Parathyroid adenoma (tissue), 2 donors: ENCODE measurements around the gene CCDC117.
"Not testable (repeated sequence)": the region's sequence is repeated elsewhere in the genome, so short reads cannot be mapped to it uniquely, and the experiment has no call there.

Experiments
- H2AFZ ChIP-seq: fragments of 300-600 bp; sonication (generic); one replicate; pipeline ENCODE4 v1.7.0; 2017; ENCODE audit warnings: antibody characterized with exemption, mild to moderate bottlenecking
- H3K27ac ChIP-seq: fragments of 300-600 bp; sonication (generic); one replicate; pipeline ENCODE4 v1.7.0; 2017
- H3K27me3 ChIP-seq: fragments of 300-600 bp; sonication (generic); one replicate; pipeline ENCODE4 v1.7.0; 2017; ENCODE audit warnings: low read length; ENCODE audit not compliant: control insufficient read depth, insufficient read depth
- H3K36me3 ChIP-seq: fragments of 300-600 bp; sonication (generic); one replicate; pipeline ENCODE4 v1.7.0; 2017; ENCODE audit warnings: low read length; ENCODE audit not compliant: control insufficient read depth, insufficient read depth
- H3K4me1 ChIP-seq: fragments of 300-600 bp; sonication (generic); one replicate; pipeline ENCODE4 v1.7.0; 2017; ENCODE audit warnings: control low read depth
- H3K4me2 ChIP-seq: fragments of 300-600 bp; sonication (generic); one replicate; pipeline ENCODE4 v1.7.0; 2017; ENCODE audit warnings: low read length
- H3K4me3 ChIP-seq: fragments of 300-600 bp; sonication (generic); one replicate; pipeline ENCODE4 v1.7.0; 2017; ENCODE audit warnings: low read depth, low read length
- H3K79me2 ChIP-seq: fragments of 300-600 bp; sonication (generic); one replicate; pipeline ENCODE4 v1.7.0; 2017; ENCODE audit warnings: control low read depth
- H3K9ac ChIP-seq: fragments of 300-600 bp; sonication (generic); one replicate; pipeline ENCODE4 v1.7.0; 2017; ENCODE audit warnings: mild to moderate bottlenecking
- H3K9me3 ChIP-seq: fragments of 300-600 bp; sonication (generic); one replicate; pipeline ENCODE4 v1.7.0; 2017; ENCODE audit warnings: low read length; ENCODE audit not compliant: control insufficient read depth
- TF ChIP-seq, protein P1 (sequence below): fragments of 300-600 bp; sonication (generic); IDR thresholded peaks from one replicate; pipeline ENCODE4 v1.7.0; 2017; ENCODE audit warnings: antibody characterized with exemption, mild to moderate bottlenecking
- donor health status: primary hyperparathyroidism.

CCDC117 gene

DNA sequence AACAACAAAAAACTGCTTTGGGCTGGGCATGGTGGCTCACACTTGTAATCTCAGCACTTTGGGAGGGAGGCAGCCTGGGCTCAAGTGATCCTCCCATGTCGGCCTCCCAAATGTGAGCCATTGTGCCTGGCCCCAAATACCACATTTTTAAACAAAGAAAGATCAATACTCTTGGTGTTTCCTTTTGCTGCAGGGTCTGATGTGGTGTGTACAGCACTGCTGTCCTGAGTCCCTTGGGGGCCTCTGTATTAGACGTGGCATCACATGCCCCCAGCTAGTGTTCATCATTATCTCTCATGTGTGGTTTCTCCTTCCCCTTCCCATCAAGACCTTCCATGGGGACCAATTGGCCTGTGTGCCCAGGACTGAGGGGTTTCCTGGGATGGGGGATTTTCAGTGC, 48.4 kb downstream of the CCDC117 start:
- Histone ChIP-seq H3K9ac (no peak overlapping the region), H3K27me3 (no peaks in the 10 kb centered on the region), H3K4me2 (no peak overlapping the region), H3K9me3 (no peaks in the 10 kb centered on the region), H3K4me3 (no peak overlapping the region), H2AFZ (no peak overlapping the region), H3K4me1 (peaks cover 33% of the 10 kb centered on the region), H3K79me2 (no peaks in the 10 kb centered on the region), H3K36me3 (no peaks in the 10 kb centered on the region), H3K27ac (peak overlapping the region; percentile 98)
- TF ChIP-seq, protein P1, sequence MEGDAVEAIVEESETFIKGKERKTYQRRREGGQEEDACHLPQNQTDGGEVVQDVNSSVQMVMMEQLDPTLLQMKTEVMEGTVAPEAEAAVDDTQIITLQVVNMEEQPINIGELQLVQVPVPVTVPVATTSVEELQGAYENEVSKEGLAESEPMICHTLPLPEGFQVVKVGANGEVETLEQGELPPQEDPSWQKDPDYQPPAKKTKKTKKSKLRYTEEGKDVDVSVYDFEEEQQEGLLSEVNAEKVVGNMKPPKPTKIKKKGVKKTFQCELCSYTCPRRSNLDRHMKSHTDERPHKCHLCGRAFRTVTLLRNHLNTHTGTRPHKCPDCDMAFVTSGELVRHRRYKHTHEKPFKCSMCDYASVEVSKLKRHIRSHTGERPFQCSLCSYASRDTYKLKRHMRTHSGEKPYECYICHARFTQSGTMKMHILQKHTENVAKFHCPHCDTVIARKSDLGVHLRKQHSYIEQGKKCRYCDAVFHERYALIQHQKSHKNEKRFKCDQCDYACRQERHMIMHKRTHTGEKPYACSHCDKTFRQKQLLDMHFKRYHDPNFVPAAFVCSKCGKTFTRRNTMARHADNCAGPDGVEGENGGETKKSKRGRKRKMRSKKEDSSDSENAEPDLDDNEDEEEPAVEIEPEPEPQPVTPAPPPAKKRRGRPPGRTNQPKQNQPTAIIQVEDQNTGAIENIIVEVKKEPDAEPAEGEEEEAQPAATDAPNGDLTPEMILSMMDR: no peak

DNA sequence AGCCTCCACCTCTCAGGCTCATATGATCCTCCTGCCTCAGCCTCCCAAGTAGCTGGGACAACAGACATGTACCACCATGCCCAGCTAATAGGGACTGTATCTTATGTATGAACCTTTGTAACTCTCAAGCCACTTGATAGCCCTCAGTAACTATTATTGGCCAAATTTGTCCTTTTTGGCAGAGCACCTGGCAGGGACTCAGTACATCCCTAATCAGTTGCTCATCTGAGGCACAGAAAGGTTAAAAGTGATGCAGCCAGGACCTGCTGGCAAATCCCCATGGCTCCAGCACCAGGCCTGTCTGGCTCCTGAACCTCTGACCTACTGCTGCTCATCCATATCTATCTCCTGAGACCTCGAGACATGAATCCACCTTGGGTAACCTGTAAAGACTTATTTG, 49.0 kb downstream of the CCDC117 start:
- no peak overlapping the region for H3K9ac ChIP-seq
- TF ChIP-seq, protein P1: no peak

DNA sequence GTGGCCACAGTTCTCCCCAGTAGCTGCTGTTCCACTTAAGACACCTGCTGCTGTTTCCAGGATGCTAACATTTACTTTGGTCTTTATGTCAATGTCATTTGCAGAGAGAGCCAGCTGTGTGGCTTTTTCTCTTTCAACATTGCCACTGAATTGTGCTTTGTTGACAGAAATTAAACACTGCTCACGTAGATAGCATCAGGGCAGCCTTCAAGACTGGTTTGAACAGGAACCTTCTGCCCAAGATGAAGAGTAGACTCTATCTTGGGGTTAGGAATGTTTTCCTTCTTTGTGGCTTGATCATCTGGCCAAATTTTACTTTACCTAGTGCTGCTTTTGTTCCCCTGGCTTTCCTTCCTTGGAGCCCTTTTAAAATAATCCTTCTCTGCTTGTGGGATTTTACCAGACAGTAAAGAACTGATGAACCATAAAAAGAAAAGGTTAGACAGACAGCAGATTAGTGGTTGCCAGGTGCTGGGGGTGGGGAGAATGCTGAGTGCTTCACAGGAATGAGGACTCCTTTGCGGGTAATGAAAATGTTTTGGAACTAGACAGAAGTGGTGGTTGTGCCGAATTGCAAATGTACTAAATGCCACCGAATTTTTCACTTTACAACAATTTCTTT, 50.5 kb downstream of the CCDC117 start:
- peak overlapping the region; percentile 98 for H3K27ac ChIP-seq
- H3K36me3 ChIP-seq: no peaks in the 10 kb centered on the region
- H3K4me2 ChIP-seq: peak overlapping the region; percentile 74
- H3K9ac ChIP-seq: no peak overlapping the region
- H3K27me3 ChIP-seq: no peaks in the 10 kb centered on the region
- H2AFZ ChIP-seq: peak overlapping the region; percentile 39
- TF ChIP-seq, protein P1: no peak
- H3K4me1 ChIP-seq: peaks cover 29% of the 10 kb centered on the region
- peak overlapping the region; percentile 47 for H3K4me3 ChIP-seq
- no peaks in the 10 kb centered on the region for H3K79me2 ChIP-seq
- H3K9me3 ChIP-seq: no peaks in the 10 kb centered on the region

More for the DNA sequence above, 49.0 kb downstream of the CCDC117 start:
- H3K9me3 ChIP-seq: no peaks in the 10 kb centered on the region
- no peak overlapping the region for H2AFZ ChIP-seq
- no peaks in the 10 kb centered on the region for H3K79me2 ChIP-seq
- no peaks in the 10 kb centered on the region for H3K36me3 ChIP-seq
- H3K27me3 ChIP-seq: no peaks in the 10 kb centered on the region
- peak overlapping the region; percentile 98 for H3K27ac ChIP-seq
- peak overlapping the region; percentile 47 for H3K4me2 ChIP-seq
- no peak overlapping the region for H3K4me3 ChIP-seq
- H3K4me1 ChIP-seq: peaks cover 31% of the 10 kb centered on the region

DNA sequence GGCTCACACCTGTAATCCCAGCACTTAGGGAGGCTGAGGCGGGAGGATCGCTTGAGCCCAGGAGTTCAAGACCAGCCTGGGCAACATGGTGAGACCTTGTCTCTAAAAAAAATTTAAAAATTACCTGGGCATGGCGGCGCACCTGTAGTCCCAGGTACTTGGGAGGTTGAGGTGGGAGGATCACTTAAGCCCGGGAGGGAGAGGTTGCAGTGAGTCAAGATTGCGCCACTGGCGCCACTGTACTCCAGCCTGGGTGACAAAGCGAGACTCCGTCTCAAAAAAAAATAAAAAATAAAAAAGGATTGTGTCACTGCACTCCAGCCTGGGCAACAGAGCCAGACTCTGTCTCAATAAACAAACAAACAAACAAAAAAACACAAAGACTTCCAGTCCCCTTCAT, 52.0 kb downstream of the CCDC117 start:
- H3K4me3 ChIP-seq, H3K4me2 ChIP-seq, H3K79me2 ChIP-seq, H3K9ac ChIP-seq, H3K9me3 ChIP-seq, H3K36me3 ChIP-seq, H2AFZ ChIP-seq, H3K27me3 ChIP-seq: not testable (repeated sequence)
- Histone ChIP-seq H3K4me1 (peaks cover 29% of the 10 kb centered on the region), H3K27ac (peak overlapping the region; percentile 98)

DNA sequence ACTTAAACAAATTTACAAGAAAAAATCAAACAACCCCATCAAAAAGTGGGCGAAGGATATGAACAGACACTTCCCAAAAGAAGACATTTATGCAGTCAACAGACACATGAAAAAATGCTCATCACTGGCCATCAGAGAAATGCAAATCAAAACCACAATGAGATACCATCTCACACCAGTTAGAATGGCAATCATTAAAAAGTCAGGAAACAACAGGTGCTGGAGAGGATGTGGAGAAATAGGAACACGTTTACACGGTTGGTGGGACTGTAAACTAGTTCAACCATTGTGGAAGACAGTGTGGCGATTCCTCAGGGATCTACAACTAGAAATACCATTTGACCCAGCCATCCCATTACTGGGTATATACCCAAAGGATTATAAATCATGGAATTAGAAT, 53.9 kb downstream of the CCDC117 start:
- not testable (repeated sequence) for H3K36me3 ChIP-seq, H3K9me3 ChIP-seq, H2AFZ ChIP-seq, H3K9ac ChIP-seq, H3K79me2 ChIP-seq, H3K27me3 ChIP-seq
- Histone ChIP-seq H3K4me1 (peaks cover 19% of the 10 kb centered on the region), H3K27ac (peak overlapping the region; percentile 67), H3K4me2 (peak overlapping the region; percentile 41), H3K4me3 (peak overlapping the region; percentile 11)

DNA sequence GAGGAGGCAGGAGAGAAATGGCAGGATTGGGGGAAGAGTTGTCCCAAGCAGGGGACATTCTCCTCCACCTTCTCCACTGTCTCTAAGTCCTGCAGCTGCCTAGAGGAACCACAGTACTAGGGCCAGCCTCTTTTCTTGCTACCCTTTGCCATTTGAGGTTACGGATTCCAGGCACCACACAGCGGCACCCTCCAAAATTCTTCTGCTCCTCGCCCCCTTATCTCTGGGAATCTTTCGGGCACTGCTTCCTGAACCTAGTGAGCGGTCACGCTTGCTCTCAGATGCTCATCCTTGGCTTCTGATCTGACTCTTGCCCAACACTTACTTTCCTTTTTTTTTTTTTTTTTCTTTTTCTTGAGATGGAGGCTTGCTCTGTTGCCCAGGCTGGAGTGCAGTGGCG, 54.4 kb downstream of the CCDC117 start:
- Histone ChIP-seq H3K4me2 (peak overlapping the region; percentile 41), H3K4me1 (peaks cover 14% of the 10 kb centered on the region), H3K27me3 (no peaks in the 10 kb centered on the region), H3K79me2 (no peaks in the 10 kb centered on the region), H3K4me3 (peak overlapping the region; percentile 11), H3K27ac (peak overlapping the region; percentile 67), H3K36me3 (no peaks in the 10 kb centered on the region), H3K9me3 (no peaks in the 10 kb centered on the region), H3K9ac (no peak overlapping the region), H2AFZ (no peak overlapping the region)
- TF ChIP-seq, protein P1: no peak
